ENCODE results near the gene PLEKHA7.

DNA sequence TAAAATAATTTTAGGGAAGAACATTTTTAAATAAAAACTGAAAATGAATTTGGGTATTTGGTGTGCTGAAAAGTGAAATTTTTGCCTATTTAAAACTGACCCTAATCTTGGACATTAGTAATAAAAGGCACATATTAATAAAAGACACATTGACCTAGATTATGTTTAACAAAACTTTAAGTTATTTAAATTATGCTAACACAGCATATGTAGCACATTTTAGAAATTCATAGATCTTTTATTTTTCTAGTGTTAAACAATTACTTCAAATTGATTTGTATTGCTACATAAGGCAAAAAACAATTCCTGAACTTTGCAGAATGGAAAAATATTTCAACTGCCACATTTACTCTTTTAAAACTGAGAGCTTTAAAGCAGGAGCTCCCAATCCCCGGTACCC lies 265.1 kb downstream of the PLEKHA7 start:
- TF ChIP-seq EZH2 (IDR thresholded peaks at IDR 0.05; ENCODE audit: insufficient read depth, poor library complexity, severe bottlenecking) (no peak), EZH2phosphoT487 (IDR thresholded peaks at IDR 0.05; ENCODE audit: insufficient read depth, low read depth) (no peak)
